Nucleus accumbens (tissue), 56 donors: ENCODE measurements around the gene ARL3.
A peak's percentile ranks its signal among the peaks of the same experiment; 100 is the strongest.

Experiments
- DNase-seq, 56 donors: peaks; one replicate each; lab custom pipeline; 2025; lab: John Stamatoyannopoulos, UW

ARL3 gene

GRCh38 chr10:102644646-102645387 lies 69.4 kb downstream of the ARL3 start:
- DNase-seq: peak in 51 of 56 donors; percentile 39 to 87 (median 75)

DNA sequence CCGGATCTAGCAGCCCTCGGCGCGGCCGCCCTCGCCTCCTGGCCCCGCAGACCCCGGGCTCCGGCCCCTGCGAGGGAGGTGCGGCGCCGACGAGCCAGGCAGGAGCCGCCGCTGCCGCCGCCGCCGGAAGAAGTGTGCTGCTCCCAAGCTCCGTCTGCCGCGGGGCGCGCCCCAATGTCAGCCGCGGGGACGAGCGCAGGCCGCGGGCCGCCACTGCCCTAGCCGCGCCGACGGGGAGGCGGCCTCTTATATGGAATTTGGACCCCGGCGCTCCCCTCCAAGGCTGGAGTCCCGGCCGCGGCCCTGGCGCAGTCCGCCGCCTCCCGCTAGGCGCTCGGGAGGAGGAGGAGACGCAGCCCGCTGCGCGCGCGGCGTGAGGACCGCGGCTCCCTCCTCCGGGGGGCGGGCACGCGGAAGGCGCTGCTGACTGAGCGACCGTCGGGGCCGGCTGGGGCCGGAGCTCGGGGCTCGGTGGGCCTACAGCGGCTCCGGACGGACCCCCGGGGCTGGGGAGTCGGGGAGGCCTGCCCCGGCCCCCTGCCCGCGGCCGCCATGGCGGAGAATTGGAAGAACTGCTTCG lies 70.0 kb downstream of the ARL3 start, which contains the start of gene TRIM8:
TSS of gene TRIM8 (plus strand) at position 414 of the 580 bp plus-strand sequence. CDS start at position 553, 139 bp downstream.
- DNase-seq: peak in 25 of 56 donors; percentile 32 to 80 (median 59)

GRCh38 chr10:102643336-102644065 lies 70.7 kb downstream of the ARL3 start:
- peak in 50 of 56 donors; percentile 35 to 86 (median 72) for DNase-seq

- DNase-seq: peak in 33 of 56 donors; percentile 31 to 82 (median 65)
These were observed 71.4 kb downstream of the ARL3 start for GRCh38 chr10:102642736-102643335.

DNA sequence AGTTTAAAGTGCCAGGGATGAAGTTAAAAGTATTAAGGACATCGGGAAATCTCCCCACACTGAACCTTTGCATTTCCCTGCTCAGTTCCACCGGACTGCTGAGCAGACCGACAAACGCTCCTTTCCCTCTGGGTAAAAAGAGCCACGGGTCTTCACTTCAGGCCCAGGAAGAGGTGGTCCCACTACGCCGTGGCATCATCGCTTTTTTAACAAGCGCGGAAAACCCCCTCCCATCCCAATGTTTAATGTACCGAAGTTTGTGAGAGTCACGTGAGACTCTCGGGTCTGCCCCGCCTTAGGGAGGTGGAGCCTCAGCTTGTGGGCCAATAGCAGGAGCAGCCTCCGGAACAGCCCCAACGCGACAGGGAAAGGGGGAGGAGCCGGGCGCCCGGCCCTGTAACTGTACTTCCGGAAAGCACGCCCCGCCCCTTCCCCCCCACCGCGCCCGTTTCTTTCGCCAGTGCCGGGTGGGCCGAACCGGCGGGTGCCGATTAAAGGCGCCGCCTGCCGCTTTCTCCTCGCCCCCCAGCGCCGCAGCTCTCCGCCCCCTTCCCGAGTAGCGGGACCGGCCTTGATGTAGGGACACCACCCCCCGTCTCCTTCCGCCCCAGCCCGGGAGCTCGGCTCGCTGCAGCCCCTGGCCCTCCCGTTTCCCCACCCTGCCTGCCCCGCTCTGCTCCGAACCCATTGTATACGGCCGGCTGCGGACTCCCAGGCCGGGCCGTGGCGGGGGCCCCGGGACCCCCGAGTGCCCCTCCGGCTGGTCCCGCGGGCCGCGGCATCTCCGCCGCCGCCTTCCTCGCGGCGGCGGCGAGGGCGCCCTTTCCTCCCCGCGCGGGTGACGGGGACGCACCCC lies 72.1 kb downstream of the ARL3 start:
- DNase-seq: peak; percentile 86 to 99 (median 98)

GRCh38 chr10:102641402-102641801 lies 72.8 kb downstream of the ARL3 start:
- DNase-seq: no peak

DNA sequence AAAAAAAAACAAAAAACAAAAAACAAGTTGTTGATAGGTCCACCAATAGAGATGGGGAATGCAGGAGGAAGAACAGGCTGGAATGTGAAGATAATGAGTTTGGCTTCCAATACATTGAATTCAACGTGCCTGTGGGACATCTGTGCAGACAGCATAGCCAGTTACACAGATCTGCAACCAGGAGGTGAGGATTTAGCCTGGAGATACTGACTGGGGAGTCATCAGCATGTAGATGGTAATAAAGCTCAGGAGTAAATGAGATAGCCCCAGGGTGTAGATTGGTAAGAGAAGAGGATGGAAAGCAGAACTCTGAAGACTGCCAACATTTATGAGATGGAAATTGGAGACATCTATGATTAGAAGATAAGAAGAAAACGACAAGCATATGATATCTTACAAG lies 74.7 kb downstream of the ARL3 start:
- no peak for DNase-seq

DNA sequence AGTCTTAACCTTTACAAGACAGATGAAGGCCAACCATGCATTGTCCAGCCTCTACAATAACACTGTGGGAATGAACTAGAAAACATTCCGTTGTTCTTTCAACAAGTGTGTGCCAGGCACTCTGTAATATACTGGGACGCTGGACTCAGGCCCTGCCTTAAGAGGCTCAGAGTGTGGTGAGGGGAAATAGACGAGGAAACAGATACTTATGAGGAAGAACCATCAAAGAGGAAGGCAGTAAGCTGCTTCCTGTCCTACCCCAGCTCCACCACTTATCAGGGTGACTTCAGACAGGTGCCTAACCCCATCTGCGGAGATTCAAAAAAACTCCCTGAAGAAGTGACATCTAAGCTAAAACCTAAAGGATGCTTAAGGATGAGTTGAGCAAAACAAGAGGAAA lies 78.8 kb downstream of the ARL3 start:
- DNase-seq: no peak

- no peak for DNase-seq
These were observed 79.5 kb downstream of the ARL3 start for GRCh38 chr10:102634686-102635085.

GRCh38 chr10:102633848-102634247 lies 80.3 kb downstream of the ARL3 start:
- no peak for DNase-seq

DNA sequence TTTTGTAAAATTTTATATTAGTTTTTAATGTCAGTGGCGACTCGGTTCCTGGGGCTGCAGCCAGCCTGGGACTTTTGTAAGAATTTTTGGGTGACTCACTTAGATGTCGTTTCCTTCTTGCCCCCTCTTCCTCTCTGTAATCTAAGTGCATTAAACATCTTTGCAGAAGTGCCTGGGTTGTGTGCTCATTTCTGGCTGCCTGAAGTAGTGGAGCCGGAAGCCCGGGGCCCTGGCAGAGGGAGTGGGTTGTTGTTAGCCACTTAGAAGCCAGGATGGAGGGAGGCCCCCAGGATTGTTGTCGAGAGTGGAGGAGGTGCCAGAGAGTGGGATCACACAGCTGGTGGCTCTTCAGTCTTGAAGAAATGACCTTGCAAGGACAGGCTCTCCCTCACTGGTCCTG lies 80.9 kb downstream of the ARL3 start:
- no peak for DNase-seq

- peak in 2 of 56 donors; percentile 16 to 30 for DNase-seq
These were observed 81.6 kb downstream of the ARL3 start for GRCh38 chr10:102632394-102633111.

DNA sequence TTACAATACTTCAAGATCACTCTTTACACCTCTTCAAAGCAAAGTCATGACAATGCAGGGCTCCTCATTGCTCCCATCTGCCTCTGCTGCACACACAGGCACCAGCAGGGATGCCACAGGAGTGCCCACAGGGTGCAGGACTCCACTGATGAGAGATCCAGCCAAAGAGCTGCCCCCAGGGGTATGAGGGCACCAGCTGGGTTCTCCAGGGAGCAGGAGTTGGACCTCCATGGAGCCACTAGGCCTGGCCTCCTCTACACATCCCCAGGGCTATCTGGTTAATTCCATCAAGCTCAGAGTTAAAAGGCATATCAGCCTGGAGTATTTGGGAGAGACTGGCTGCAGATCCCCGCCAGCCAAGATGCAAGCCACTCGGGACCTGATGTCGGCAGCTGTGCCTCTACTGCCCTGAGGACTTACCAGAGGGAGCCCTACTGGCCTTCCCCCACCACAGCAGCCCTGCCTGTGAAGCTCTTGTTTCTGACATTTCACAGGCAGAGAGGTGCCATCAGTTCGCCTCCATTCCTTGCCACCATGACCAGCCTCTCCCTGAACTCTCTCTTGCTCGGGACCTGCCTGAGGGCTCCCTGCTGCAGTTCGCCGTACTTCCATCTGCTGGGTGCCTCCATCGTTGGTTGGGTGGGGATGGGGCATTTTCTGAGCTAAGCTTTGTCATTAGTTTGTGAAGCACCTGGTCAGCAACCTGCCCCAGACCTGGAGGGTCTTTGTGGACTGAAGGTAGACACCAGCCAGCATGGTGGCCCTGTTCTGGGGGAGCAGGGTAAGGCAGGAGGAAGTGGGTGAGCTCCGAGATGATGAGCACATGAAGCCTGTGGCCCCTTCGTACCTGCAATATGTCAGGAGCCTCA lies 82.4 kb downstream of the ARL3 start:
- no peak for DNase-seq

GRCh38 chr10:102630663-102631062 lies 83.5 kb downstream of the ARL3 start:
- DNase-seq: peak in 12 of 56 donors; percentile 23 to 45 (median 32)

GRCh38 chr10:102629661-102630614 lies 84.3 kb downstream of the ARL3 start:
- DNase-seq: peak in 5 of 56 donors; percentile 16 to 44 (median 38)

GRCh38 chr10:102628451-102628911 lies 85.7 kb downstream of the ARL3 start:
- peak in 51 of 56 donors; percentile 38 to 90 (median 75) for DNase-seq
